GM18507 (cell line): Measurements from ENCODE around the gene HPS3.
"Not testable (repeated sequence)": the region's sequence is repeated elsewhere in the genome, so short reads cannot be mapped to it uniquely, and the experiment has no call there.

Experiments used
- DNase-seq: peaks from one replicate; pipeline ENCODE4 v3.0.0; 2011; ENCODE audit warnings: low read depth; ENCODE audit not compliant: insufficient read length; ENCODE audit errors: extremely low spot score
- FAIRE-seq: peaks from 2 replicates; lab custom pipeline; 2011; peaks lifted over from hg19 to GRCh38; lab: Jason Lieb, UNC

Gene HPS3

DNA sequence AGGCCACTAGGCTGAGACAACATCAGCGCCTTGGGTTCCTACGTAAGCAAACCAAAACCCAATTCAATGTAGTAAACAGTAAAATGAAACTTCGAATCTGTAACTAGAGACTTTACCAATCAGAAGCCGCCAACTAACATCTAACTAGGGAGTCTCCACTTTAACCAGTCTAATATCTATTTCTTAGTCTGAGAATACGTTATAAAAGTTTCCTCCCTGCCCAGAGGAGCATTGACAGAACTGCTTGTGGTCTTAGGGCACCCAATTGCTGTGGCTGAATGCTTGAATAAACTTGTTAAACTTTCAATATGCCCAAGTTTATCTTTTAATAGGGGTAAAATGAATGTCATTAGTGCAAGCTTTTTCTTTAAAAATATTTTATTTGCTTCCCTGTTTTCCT is 87.9 kb downstream of the HPS3 start:
- FAIRE-seq: peak; percentile 42

DNA sequence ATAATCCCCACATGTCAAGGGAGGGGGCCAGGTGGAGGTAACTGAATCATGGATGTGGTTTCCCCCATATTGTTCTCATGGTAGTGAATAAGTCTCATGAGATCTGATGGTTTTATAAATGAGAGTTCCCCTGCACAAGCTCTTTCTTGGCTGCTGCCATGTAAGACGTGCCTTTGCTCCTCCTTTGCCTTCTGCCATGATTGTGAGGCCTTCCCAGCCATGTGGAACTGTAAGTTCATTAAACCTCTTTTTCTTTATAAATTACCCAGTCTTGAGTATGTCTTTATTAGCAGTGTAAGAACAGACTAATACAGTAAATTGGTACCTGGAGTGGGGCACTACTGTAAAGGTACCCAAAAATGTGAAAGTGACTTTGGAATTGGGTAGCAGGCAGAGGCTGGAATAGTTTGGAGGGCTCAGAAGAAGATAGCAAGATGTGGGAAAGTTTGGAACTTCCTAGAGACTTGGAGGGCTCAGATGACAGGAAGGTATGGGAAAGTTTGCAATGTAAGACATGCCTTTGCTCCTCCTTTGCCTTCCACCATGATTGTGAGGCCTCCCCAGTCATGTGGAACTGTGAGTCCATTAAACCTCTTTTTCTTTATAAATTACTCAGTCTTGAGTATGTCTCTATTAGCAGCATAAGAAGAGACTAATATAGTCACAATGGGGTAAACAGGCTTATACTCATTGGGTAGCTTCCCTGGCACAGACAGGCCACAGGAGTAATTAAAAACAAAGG is 90.1 kb downstream of the HPS3 start:
- FAIRE-seq, DNase-seq: not testable (repeated sequence)

More for the DNA sequence above, 87.9 kb downstream of the HPS3 start:
- no peak for DNase-seq

DNA sequence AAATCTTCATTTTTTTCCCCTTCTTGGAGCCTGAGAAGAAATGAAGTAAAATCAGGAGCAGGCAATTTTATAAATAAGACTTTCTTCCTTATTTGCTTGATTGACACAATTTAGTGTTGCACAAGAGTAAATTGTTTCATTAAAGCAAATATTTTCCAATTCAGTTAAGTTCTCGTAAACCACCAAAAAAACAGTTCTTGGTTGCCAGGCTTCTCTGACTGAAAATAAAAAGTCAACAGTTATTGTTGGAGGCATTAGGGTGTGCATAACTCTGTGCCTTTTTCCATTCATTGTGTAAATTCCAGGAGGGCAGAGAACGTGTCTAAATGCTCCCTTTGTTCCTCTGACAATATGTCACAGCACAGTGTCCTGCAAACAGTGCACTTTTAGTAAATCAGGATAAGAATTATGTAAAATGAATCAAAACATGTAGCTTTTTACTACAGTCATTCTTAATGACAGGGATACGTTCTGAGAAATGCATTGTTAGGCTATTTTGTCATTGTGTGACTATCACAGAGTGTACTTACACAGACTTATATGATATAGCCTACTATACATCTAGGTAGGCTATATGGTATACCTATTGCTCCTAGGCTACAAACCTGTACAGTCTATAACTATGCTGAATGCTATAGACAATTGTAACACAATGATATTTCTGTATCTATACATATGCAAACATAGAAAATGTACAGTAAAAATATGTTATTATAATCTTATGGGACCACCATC is 92.5 kb downstream of the HPS3 start, which contains the start of gene CP:
TSS of gene CP (minus strand) at position 47 of the 735 bp plus-strand sequence. CDS start at position 10, 37 bp downstream.
- FAIRE-seq: no peak
- no peak for DNase-seq
